ENCODE results near the gene SLC1A4.

DNA sequence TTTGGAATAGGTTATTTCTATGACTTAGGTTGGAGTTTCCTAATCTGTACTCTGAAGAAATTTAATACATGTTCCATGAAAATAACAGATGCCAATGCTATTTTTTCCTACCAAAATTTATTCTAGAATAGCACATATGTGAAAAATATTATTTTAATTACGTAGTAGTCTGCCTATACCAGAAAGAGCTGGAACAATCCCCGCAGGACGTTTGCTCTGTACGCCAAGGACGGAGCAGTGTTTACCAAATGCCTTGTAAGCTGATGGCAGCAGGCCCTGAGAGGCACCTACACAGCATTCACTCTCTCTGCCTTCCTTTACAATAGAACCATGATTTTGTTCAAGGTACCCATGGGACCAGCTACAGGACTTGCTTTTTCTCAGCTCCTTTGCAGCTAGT lies 16.8 kb upstream of the SLC1A4 start:
- TF ChIP-seq, protein P1, sequence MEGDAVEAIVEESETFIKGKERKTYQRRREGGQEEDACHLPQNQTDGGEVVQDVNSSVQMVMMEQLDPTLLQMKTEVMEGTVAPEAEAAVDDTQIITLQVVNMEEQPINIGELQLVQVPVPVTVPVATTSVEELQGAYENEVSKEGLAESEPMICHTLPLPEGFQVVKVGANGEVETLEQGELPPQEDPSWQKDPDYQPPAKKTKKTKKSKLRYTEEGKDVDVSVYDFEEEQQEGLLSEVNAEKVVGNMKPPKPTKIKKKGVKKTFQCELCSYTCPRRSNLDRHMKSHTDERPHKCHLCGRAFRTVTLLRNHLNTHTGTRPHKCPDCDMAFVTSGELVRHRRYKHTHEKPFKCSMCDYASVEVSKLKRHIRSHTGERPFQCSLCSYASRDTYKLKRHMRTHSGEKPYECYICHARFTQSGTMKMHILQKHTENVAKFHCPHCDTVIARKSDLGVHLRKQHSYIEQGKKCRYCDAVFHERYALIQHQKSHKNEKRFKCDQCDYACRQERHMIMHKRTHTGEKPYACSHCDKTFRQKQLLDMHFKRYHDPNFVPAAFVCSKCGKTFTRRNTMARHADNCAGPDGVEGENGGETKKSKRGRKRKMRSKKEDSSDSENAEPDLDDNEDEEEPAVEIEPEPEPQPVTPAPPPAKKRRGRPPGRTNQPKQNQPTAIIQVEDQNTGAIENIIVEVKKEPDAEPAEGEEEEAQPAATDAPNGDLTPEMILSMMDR (IDR thresholded peaks at IDR 0.05): no peak
- no peak for TF ChIP-seq POLR2A (IDR thresholded peaks at IDR 0.05)
